IMR-90 (cell line): ENCODE data around the gene MGAT5B. TPM values are rescaled to one million over a fixed set of nuclear protein-coding genes. Genes with fewer than 3 reads are reported as not detected.

Source experiments
- ATAC-seq: fragments of 200-7000 bp; cut with Tn5 transposase; 2 replicates; pipeline ENCODE4 v1.9.1; 2020; ENCODE audit warnings: low read depth, mild to moderate bottlenecking, moderate library complexity
- BruUV-seq: library from RNA; stranded (reverse); fragments of 400-500 nt; replicated peaks from 2 replicates; lab custom pipeline; 2021; lab: Mats Ljungman, UMichigan
- CTCF ChIA-PET: fragments of 300-600 bp; formaldehyde crosslinking; extraction: SDS; loops from one replicate; lab custom pipeline; 2021; ENCODE audit warnings: antibody characterized with exemption; lab: Yijun Ruan, JAX
- POLR2A ChIA-PET: fragments of 300-600 bp; sonication (Branson Sonifier 250); formaldehyde crosslinking; loops from one replicate; lab custom pipeline; 2022; ENCODE audit warnings: antibody characterized with exemption; ENCODE audit not compliant: unreplicated experiment; lab: Charles Lee
- DNase-seq: peaks from one replicate; pipeline ENCODE4 v3.0.0; 2013
- H2AFZ ChIP-seq: replicated peaks from 2 replicates; pipeline ENCODE3; 2013; ENCODE audit warnings: low read length, mild to moderate bottlenecking; ENCODE audit not compliant: poor library complexity
- H2AK5ac ChIP-seq: 2 replicates; pipeline ENCODE4 v1.6.1; 2013; ENCODE audit warnings: low read depth, low read length, inconsistent platforms
- H2AK9ac ChIP-seq: replicated peaks from 2 replicates; pipeline ENCODE3; 2013; ENCODE audit warnings: mild to moderate bottlenecking, low read depth, low read length, moderate library complexity; ENCODE audit not compliant: poor library complexity
- H2BK120ac ChIP-seq: 2 replicates; pipeline ENCODE4 v1.6.1; 2013; ENCODE audit warnings: low read depth, low read length, inconsistent platforms
- H2BK15ac ChIP-seq: 3 replicates; pipeline ENCODE4 v1.6.1; 2013; ENCODE audit warnings: low read depth, low read length, inconsistent platforms
- H2BK20ac ChIP-seq: 2 replicates; pipeline ENCODE4 v1.6.1; 2013; ENCODE audit warnings: low read depth, mild to moderate bottlenecking, inconsistent platforms, low read length, moderate library complexity
- H2BK5ac ChIP-seq: 2 replicates; pipeline ENCODE4 v1.6.1; 2013; ENCODE audit warnings: mild to moderate bottlenecking, low read depth, low read length, inconsistent platforms; ENCODE audit not compliant: poor library complexity, severe bottlenecking
- H3K14ac ChIP-seq: replicated peaks from 2 replicates; pipeline ENCODE4 v1.6.1; 2013; ENCODE audit warnings: low read depth, low read length, inconsistent platforms
- H3K18ac ChIP-seq: 2 replicates; pipeline ENCODE4 v1.6.1; 2013; ENCODE audit warnings: low read depth, low read length, control low read depth
- H3K23ac ChIP-seq: 2 replicates; pipeline ENCODE4 v1.6.1; 2013; ENCODE audit warnings: low read depth, low read length, inconsistent platforms
- H3K27ac ChIP-seq: 2 replicates; pipeline ENCODE4 v1.5.1; 2013; ENCODE audit warnings: mild to moderate bottlenecking, control low read depth, low read length; ENCODE audit not compliant: insufficient read depth
- H3K27me3 ChIP-seq: 2 replicates; pipeline ENCODE4 v1.6.1; 2013; ENCODE audit warnings: low read length; ENCODE audit not compliant: control insufficient read depth, insufficient read depth
- H3K36me3 ChIP-seq: 2 replicates; pipeline ENCODE4 v1.6.1; 2013; ENCODE audit warnings: low read length, mixed read lengths; ENCODE audit not compliant: control insufficient read depth, insufficient read depth
- H3K4ac ChIP-seq: 2 replicates; pipeline ENCODE4 v1.6.1; 2013; ENCODE audit warnings: low read depth, low read length, inconsistent platforms
- H3K4me1 ChIP-seq: 2 replicates; pipeline ENCODE4 v1.6.1; 2013; ENCODE audit warnings: low read length, mixed read lengths; ENCODE audit not compliant: control insufficient read depth, insufficient read depth
- H3K4me2 ChIP-seq: 2 replicates; pipeline ENCODE4 v1.6.1; 2013; ENCODE audit warnings: low read depth, mild to moderate bottlenecking, control low read depth, low read length, moderate library complexity
- H3K4me3 ChIP-seq: 2 replicates; pipeline ENCODE4 v1.5.1; 2013; ENCODE audit warnings: low read depth, mild to moderate bottlenecking, control low read depth, low read length, moderate library complexity; ENCODE audit not compliant: insufficient read depth
- H3K56ac ChIP-seq: 2 replicates; pipeline ENCODE4 v1.6.1; 2013; ENCODE audit warnings: low read length, inconsistent platforms; ENCODE audit not compliant: insufficient read depth; ENCODE audit errors: extremely low read depth
- H3K79me1 ChIP-seq, 2 experiments: 2 replicates each; pipeline ENCODE4 v1.6.1; 2013; ENCODE audit warnings: low read length in 2 of 2, inconsistent platforms in 1 of 2, low read depth in 1 of 2
- H3K9ac ChIP-seq: 2 replicates; pipeline ENCODE4 v1.6.1; 2013; ENCODE audit warnings: low read depth, low read length, control low read depth
- H3K9me1 ChIP-seq: 2 replicates; pipeline ENCODE4 v1.6.1; 2013; ENCODE audit warnings: low read length, inconsistent platforms; ENCODE audit not compliant: insufficient read depth
- H3K9me3 ChIP-seq: 2 replicates; pipeline ENCODE4 v1.6.1; 2013; ENCODE audit warnings: low read length; ENCODE audit not compliant: control insufficient read depth, insufficient read depth
- H4K20me1 ChIP-seq: 2 replicates; pipeline ENCODE4 v1.6.1; 2013; ENCODE audit warnings: low read length, inconsistent platforms; ENCODE audit not compliant: insufficient read depth
- H4K5ac ChIP-seq: 2 replicates; pipeline ENCODE4 v1.6.1; 2013; ENCODE audit warnings: mild to moderate bottlenecking, low read depth, low read length, control low read depth
- H4K8ac ChIP-seq, 2 experiments: 2 replicates each; pipeline ENCODE4 v1.6.1; 2013; ENCODE audit warnings: low read depth in 2 of 2, low read length in 2 of 2, control low read depth in 1 of 2, inconsistent platforms in 1 of 2
- H4K91ac ChIP-seq: 2 replicates; pipeline ENCODE4 v1.6.1; 2013; ENCODE audit warnings: low read depth, low read length, inconsistent platforms; ENCODE audit not compliant: insufficient read depth
- BHLHE40 ChIP-seq: fragments of 150-350 bp; IDR thresholded peaks from 2 replicates; pipeline ENCODE4 v1.6.1; 2016; ENCODE audit warnings: mild to moderate bottlenecking, low read depth, low read length
- CEBPB ChIP-seq: IDR thresholded peaks from 2 replicates; pipeline ENCODE4 v1.6.1; 2012; ENCODE audit warnings: low read depth, low read length, improper control_type of control experiment
- FOS ChIP-seq: fragments of 150-350 bp; IDR thresholded peaks from 2 replicates; pipeline ENCODE4 v1.6.1; 2016; ENCODE audit warnings: low read depth, low read length
- MAFK ChIP-seq: IDR thresholded peaks from 2 replicates; pipeline ENCODE4 v1.6.1; 2012; ENCODE audit warnings: low read depth, low read length, improper control_type of control experiment
- MAZ ChIP-seq: IDR thresholded peaks from 2 replicates; pipeline ENCODE4 v1.6.1; 2012; ENCODE audit warnings: low read depth, mild to moderate bottlenecking, low read length, improper control_type of control experiment, moderate library complexity, borderline replicate concordance
- MXI1 ChIP-seq: IDR thresholded peaks from 2 replicates; pipeline ENCODE4 v1.6.1; 2012; ENCODE audit warnings: low read depth, mild to moderate bottlenecking, low read length, moderate library complexity, borderline replicate concordance
- NFE2L2 ChIP-seq: fragments of 150-350 bp; IDR thresholded peaks from 2 replicates; pipeline ENCODE4 v1.6.1; 2016; ENCODE audit warnings: low read depth, mild to moderate bottlenecking, low read length
- POLR2A ChIP-seq: IDR thresholded peaks from 2 replicates; pipeline ENCODE4 v1.6.1; 2012; ENCODE audit warnings: mild to moderate bottlenecking, low read depth, low read length
- RAD21 ChIP-seq: IDR thresholded peaks from 2 replicates; pipeline ENCODE4 v1.6.1; 2012; ENCODE audit warnings: low read length, improper control_type of control experiment
- RCOR1 ChIP-seq: IDR thresholded peaks from 2 replicates; pipeline ENCODE4 v1.6.1; 2012; ENCODE audit warnings: mild to moderate bottlenecking, low read length, improper control_type of control experiment; ENCODE audit not compliant: insufficient replicate concordance
- RFX5 ChIP-seq: IDR thresholded peaks from 2 replicates; pipeline ENCODE4 v1.8.0; 2012; ENCODE audit warnings: low read depth, mild to moderate bottlenecking, low read length, moderate library complexity
- WGBS, 2 experiments: methylation state at CpG; one replicate each; pipeline versions ENCODE4 v1.1.5 to v1.1.7; 2013; ENCODE audit warnings: missing lambda C conversion rate in 2 of 2; ENCODE audit not compliant: insufficient read length in 1 of 2; ENCODE audit errors: extremely low coverage in 2 of 2; 5-methylcytosine and 5-hydroxymethylcytosine counted together
- dilution Hi-C: fragments of 300-500 bp; cut with HindIII; formaldehyde crosslinking; loops from one replicate; pipeline ENCODE4 v1.14.3; 2018; ENCODE audit warnings: low sequenced_read_pairs; ENCODE audit not compliant: unreplicated experiment
- in situ Hi-C: fragments of 300-500 bp; cut with MboI; formaldehyde crosslinking; loops from 3 replicates; pipeline ENCODE4 v1.14.3; 2019; ENCODE audit warnings: low sequenced_read_pairs, inconsistent platforms, mixed read lengths
- intact Hi-C: fragments of 100-400 bp; cut with micrococcal nuclease; formaldehyde crosslinking; loops from 2 replicates; pipeline ENCODE4 v1.10.0; 2022
- polyA plus RNA-seq, 3 experiments: library from polyadenylated mRNA; depleted of rRNA; stranded (reverse); fragments of >200 nt; gene quantifications; 2 replicates each; pipeline ENCODE4 v1.2.3, GENCODE V29; 2012; ENCODE audit warnings: low replicate concordance in 1 of 3
- total RNA-seq: library from RNA; depleted of rRNA; stranded (reverse); fragments of >200 nt; gene quantifications from 2 replicates; pipeline ENCODE4 v1.2.3, GENCODE V29; 2012
- TF ChIP-seq, protein P1 (sequence below): fragments of 150-350 bp; IDR thresholded peaks from 2 replicates; pipeline ENCODE4 v1.6.1; 2016; ENCODE audit warnings: low read depth, mild to moderate bottlenecking, low read length, moderate library complexity, borderline replicate concordance
- TF ChIP-seq, protein P2 (sequence below): conservative IDR thresholded peaks from 2 replicates; pipeline ENCODE4 v1.5.1; 2012; ENCODE audit warnings: mild to moderate bottlenecking, low read depth, low read length, improper control_type of control experiment
- TF ChIP-seq, protein P3 (sequence below): fragments of 150-350 bp; IDR thresholded peaks from 2 replicates; pipeline ENCODE4 v1.6.1; 2017; ENCODE audit warnings: mild to moderate bottlenecking, antibody characterized with exemption, low read length, low read depth

MGAT5B gene
- total and polyA plus RNA-seq, 2 of the 4 experiments (the other 2 are of a cell fraction): 0.54 to 2.0 TPM

DNA sequence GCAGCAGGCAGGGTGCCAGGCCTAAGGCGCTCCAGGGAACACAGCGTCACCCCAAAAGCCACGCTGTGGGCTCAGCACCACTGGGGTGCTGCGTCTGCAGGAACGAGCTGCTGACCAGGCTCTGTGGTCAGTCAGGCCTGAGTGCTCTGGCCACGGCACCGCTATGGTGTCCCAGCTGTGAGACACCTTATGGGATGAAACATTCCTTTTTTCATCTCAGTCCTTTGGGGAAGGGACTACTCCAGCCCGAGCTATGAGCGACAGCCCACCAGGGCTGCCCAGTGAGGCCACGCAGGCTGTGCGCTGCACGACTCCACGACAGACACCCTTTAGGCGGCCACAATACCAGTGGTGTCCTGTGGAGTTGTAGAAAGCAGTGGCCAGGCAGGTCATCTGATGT lies 11.1 kb downstream of the MGAT5B start:
- H3K79me1 ChIP-seq: no peaks in the 10 kb centered on the region
- peaks cover 3% of the 10 kb centered on the region for H4K20me1 ChIP-seq
- H4K91ac ChIP-seq: no peak overlapping the region
- H3K4me2 ChIP-seq: no peak overlapping the region
- H2BK120ac ChIP-seq: no peak overlapping the region
- H3K9ac ChIP-seq: no peak overlapping the region
- no peak overlapping the region for H2AK9ac ChIP-seq
- H3K9me3 ChIP-seq: no peaks in the 10 kb centered on the region; the same call in 1 of the 2 replicates
- H2BK20ac ChIP-seq: no peak overlapping the region
- 93% methylated on average over 5 of the region's 14 CpGs; no CpG with 5 or more reads in 1 of the 2 experiments for WGBS, 2 experiments
- H3K18ac ChIP-seq: no peak overlapping the region
- no peak overlapping the region for H4K8ac ChIP-seq
- dilution Hi-C loops (no loop called here), intact Hi-C loops (no loop called here), in situ Hi-C loops (no loop called here)
- no peak overlapping the region for H2AFZ ChIP-seq
- H3K23ac ChIP-seq: no peak overlapping the region
- ChIA-PET POLR2A (no interaction called here), CTCF (interaction anchor here (1.7 kb wide), 1 partner anchor 11 kb away, joined by 7 read pairs; the partner anchor contains the start of gene MGAT5B)
- TF ChIP-seq MAFK: no peak
- TF ChIP-seq RAD21: no peak
- TF ChIP-seq FOS: no peak
- TF ChIP-seq, protein P1, sequence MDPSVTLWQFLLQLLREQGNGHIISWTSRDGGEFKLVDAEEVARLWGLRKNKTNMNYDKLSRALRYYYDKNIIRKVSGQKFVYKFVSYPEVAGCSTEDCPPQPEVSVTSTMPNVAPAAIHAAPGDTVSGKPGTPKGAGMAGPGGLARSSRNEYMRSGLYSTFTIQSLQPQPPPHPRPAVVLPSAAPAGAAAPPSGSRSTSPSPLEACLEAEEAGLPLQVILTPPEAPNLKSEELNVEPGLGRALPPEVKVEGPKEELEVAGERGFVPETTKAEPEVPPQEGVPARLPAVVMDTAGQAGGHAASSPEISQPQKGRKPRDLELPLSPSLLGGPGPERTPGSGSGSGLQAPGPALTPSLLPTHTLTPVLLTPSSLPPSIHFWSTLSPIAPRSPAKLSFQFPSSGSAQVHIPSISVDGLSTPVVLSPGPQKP: no peak
- TF ChIP-seq, protein P2, sequence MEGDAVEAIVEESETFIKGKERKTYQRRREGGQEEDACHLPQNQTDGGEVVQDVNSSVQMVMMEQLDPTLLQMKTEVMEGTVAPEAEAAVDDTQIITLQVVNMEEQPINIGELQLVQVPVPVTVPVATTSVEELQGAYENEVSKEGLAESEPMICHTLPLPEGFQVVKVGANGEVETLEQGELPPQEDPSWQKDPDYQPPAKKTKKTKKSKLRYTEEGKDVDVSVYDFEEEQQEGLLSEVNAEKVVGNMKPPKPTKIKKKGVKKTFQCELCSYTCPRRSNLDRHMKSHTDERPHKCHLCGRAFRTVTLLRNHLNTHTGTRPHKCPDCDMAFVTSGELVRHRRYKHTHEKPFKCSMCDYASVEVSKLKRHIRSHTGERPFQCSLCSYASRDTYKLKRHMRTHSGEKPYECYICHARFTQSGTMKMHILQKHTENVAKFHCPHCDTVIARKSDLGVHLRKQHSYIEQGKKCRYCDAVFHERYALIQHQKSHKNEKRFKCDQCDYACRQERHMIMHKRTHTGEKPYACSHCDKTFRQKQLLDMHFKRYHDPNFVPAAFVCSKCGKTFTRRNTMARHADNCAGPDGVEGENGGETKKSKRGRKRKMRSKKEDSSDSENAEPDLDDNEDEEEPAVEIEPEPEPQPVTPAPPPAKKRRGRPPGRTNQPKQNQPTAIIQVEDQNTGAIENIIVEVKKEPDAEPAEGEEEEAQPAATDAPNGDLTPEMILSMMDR: no peak
- no peak for TF ChIP-seq POLR2A
- no peak for TF ChIP-seq CEBPB
- no peak for TF ChIP-seq RFX5
- TF ChIP-seq, protein P3, sequence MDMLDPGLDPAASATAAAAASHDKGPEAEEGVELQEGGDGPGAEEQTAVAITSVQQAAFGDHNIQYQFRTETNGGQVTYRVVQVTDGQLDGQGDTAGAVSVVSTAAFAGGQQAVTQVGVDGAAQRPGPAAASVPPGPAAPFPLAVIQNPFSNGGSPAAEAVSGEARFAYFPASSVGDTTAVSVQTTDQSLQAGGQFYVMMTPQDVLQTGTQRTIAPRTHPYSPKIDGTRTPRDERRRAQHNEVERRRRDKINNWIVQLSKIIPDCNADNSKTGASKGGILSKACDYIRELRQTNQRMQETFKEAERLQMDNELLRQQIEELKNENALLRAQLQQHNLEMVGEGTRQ: no peak
- TF ChIP-seq RCOR1: no peak
- TF ChIP-seq MXI1: no peak
- TF ChIP-seq MAZ: no peak
- no peak for TF ChIP-seq NFE2L2
- no peak for TF ChIP-seq BHLHE40
- no peak overlapping the region for H2BK5ac ChIP-seq
- no peak overlapping the region for H3K4ac ChIP-seq
- H3K14ac ChIP-seq: no peak overlapping the region
- H2BK15ac ChIP-seq: no peak overlapping the region
- no peaks in the 10 kb centered on the region for H3K36me3 ChIP-seq
- no peak overlapping the region for H3K4me3 ChIP-seq
- no peaks in the 10 kb centered on the region for H3K9me1 ChIP-seq
- no peak overlapping the region for H4K5ac ChIP-seq
- DNase-seq (no peak), ATAC-seq (no peak)
- H3K27me3 ChIP-seq: peaks cover 26% of the 10 kb centered on the region
- H3K56ac ChIP-seq: no peak overlapping the region
- no peak overlapping the region for H3K27ac ChIP-seq
- no TSS peak for BruUV-seq
- H2AK5ac ChIP-seq: no peak overlapping the region
- no peaks in the 10 kb centered on the region; the same call in 1 of the 2 replicates for H3K4me1 ChIP-seq
